ENCODE measurements around the gene S1PR1.

S1PR1 gene

GRCh38 chr1:101280049-101280592 is 43.3 kb downstream of the S1PR1 start:
- DNase-seq (ENCODE audit: low spot score) = no peak

GRCh38 chr1:101280942-101281654 is 44.3 kb downstream of the S1PR1 start:
- DNase-seq (ENCODE audit: low spot score) = no peak

- DNase-seq (ENCODE audit: low spot score) = no peak
Measured at GRCh38 chr1:101281751-101282150, 44.9 kb downstream of the S1PR1 start.

- no peak for DNase-seq (ENCODE audit: low spot score)
Measured at GRCh38 chr1:101282314-101283038, 45.7 kb downstream of the S1PR1 start.

- DNase-seq (ENCODE audit: low spot score) = no peak
Measured at GRCh38 chr1:101283443-101283842, 46.6 kb downstream of the S1PR1 start.

GRCh38 chr1:101284021-101284420 is 47.2 kb downstream of the S1PR1 start:
- DNase-seq (ENCODE audit: low spot score) = no peak

GRCh38 chr1:101284622-101285218 is 47.9 kb downstream of the S1PR1 start:
- no peak for DNase-seq (ENCODE audit: low spot score)

GRCh38 chr1:101285922-101286570 is 49.2 kb downstream of the S1PR1 start:
- DNase-seq (ENCODE audit: low spot score) = no peak

- peak; percentile 89 for DNase-seq (ENCODE audit: low spot score)
Measured at GRCh38 chr1:101288491-101288944, 51.7 kb downstream of the S1PR1 start.

- no peak for DNase-seq (ENCODE audit: low spot score)
Measured at GRCh38 chr1:101290119-101290921, 53.5 kb downstream of the S1PR1 start.
